Fibroblast of lung (primary cell): Measurements from ENCODE around the gene FAM184A. TPM values are rescaled to one million over a fixed set of nuclear protein-coding genes. Genes with fewer than 3 reads are reported as not detected.

Source experiments
- DNase-seq, 2 donors: peaks; one replicate each; pipeline versions ENCODE4 v3.0.0 to v3.0.0-alpha.2; 2010; ENCODE audit warnings: low read depth in 2 of 2
- H2AFZ ChIP-seq: 2 replicates; pipeline ENCODE4 v1.5.1; 2012; ENCODE audit warnings: low read length, control low read depth, inconsistent platforms
- H3K27ac ChIP-seq: 2 replicates; pipeline ENCODE4 v1.5.1; 2011; ENCODE audit warnings: low read length, control low read depth; ENCODE audit not compliant: insufficient read depth
- H3K27me3 ChIP-seq: 2 replicates; pipeline ENCODE4 v1.5.1; 2011; ENCODE audit warnings: mild to moderate bottlenecking, low read length; ENCODE audit not compliant: control insufficient read depth, insufficient read depth
- H3K36me3 ChIP-seq: 2 replicates; pipeline ENCODE4 v1.5.1; 2011; ENCODE audit warnings: low read length; ENCODE audit not compliant: control insufficient read depth, insufficient read depth
- H3K4me1 ChIP-seq: 2 replicates; pipeline ENCODE4 v1.5.1; 2011; ENCODE audit warnings: low read length; ENCODE audit not compliant: control insufficient read depth, insufficient read depth; ENCODE audit errors: extremely low read depth
- H3K4me2 ChIP-seq: 2 replicates; pipeline ENCODE4 v1.5.1; 2011; ENCODE audit warnings: low read length, control low read depth; ENCODE audit not compliant: insufficient read depth; ENCODE audit errors: extremely low read depth
- H3K4me3 ChIP-seq, 4 experiments: fragments of 200-600 bp in 1 of 4; sonication (generic) in 1 of 4; replicated peaks in 1 of 4; 2 replicates each; pipeline ENCODE4 v1.5.1; 2011 to 2016; ENCODE audit warnings: low read length in 4 of 4, low read depth in 3 of 4, mild to moderate bottlenecking in 3 of 4, control low read depth in 2 of 4, inconsistent platforms in 1 of 4, mixed read lengths in 1 of 4; ENCODE audit not compliant: insufficient read depth in 1 of 4; ENCODE audit errors: control extremely low read depth in 1 of 4
- H3K79me2 ChIP-seq: 2 replicates; pipeline ENCODE4 v1.5.1; 2012; ENCODE audit warnings: mild to moderate bottlenecking, low read length, inconsistent platforms; ENCODE audit not compliant: control insufficient read depth, insufficient read depth
- H3K9ac ChIP-seq: 2 replicates; pipeline ENCODE4 v1.5.1; 2011; ENCODE audit warnings: mild to moderate bottlenecking, low read length, control low read depth; ENCODE audit not compliant: insufficient read depth
- H3K9me3 ChIP-seq: 2 replicates; pipeline ENCODE4 v1.5.1; 2012; ENCODE audit warnings: low read depth, low read length; ENCODE audit not compliant: control insufficient read depth, insufficient read depth
- H4K20me1 ChIP-seq: 2 replicates; pipeline ENCODE4 v1.5.1; 2011; ENCODE audit warnings: low read length; ENCODE audit not compliant: control insufficient read depth, insufficient read depth; ENCODE audit errors: extremely low read depth
- EZH2 ChIP-seq: IDR thresholded peaks from 2 replicates; pipeline ENCODE4 v1.5.1; 2012; ENCODE audit warnings: low read length, control low read depth, mild to moderate bottlenecking; ENCODE audit errors: missing control alignments
- polyA plus RNA-seq, 2 donors: library from polyadenylated mRNA; depleted of rRNA in 1 of 2; stranded (reverse) in 1 of 2; unstranded in 1 of 2; fragments of >200 nt; gene quantifications; 2 replicates each; pipeline ENCODE4 v1.2.1, GENCODE V29; 2011 to 2012; ENCODE audit warnings: missing spikeins in 1 of 2
- total RNA-seq: library from RNA; depleted of rRNA; stranded (reverse); fragments of >200 nt; gene quantifications from 2 replicates; pipeline ENCODE4 v1.2.1, GENCODE V29; 2014
- TF ChIP-seq, protein P1 (sequence below), 2 donors: IDR thresholded peaks in 1 of 2; conservative IDR thresholded peaks in 1 of 2; 1 replicate in 1 of 2; 2 replicates in 1 of 2; pipeline ENCODE4 v1.5.1; 2011 to 2012; ENCODE audit warnings: low read length in 2 of 2, control low read depth in 1 of 2, inconsistent platforms in 1 of 2, low read depth in 1 of 2, mild to moderate bottlenecking in 1 of 2

FAM184A gene
- total and polyA plus RNA-seq, 2 donors (not counting 1 experiment from before 2014, with no cell fraction given), result 0.09 to 1.7 TPM

DNA sequence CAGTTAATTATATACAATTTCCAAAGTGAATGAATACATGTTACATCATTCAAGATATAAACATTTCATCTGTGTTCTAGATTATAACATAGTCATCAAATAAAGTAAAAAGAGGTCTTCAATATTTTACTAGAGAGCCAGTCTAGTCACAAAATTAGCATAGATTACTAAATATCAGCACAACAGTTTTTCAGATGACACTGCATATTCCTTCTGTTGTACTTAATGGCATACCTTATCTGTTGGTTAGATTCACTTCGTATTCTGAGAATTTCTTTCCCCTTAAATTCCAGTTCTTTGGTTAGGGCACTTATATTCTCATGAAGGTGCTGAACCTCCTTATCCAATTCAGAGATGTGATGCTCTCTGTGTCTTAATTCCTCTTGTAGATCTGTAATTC is 103.7 kb downstream of the FAM184A start:
- H3K9me3 ChIP-seq, result no peaks in the 10 kb centered on the region
- TF ChIP-seq, protein P1, sequence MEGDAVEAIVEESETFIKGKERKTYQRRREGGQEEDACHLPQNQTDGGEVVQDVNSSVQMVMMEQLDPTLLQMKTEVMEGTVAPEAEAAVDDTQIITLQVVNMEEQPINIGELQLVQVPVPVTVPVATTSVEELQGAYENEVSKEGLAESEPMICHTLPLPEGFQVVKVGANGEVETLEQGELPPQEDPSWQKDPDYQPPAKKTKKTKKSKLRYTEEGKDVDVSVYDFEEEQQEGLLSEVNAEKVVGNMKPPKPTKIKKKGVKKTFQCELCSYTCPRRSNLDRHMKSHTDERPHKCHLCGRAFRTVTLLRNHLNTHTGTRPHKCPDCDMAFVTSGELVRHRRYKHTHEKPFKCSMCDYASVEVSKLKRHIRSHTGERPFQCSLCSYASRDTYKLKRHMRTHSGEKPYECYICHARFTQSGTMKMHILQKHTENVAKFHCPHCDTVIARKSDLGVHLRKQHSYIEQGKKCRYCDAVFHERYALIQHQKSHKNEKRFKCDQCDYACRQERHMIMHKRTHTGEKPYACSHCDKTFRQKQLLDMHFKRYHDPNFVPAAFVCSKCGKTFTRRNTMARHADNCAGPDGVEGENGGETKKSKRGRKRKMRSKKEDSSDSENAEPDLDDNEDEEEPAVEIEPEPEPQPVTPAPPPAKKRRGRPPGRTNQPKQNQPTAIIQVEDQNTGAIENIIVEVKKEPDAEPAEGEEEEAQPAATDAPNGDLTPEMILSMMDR (conservative IDR thresholded peaks at IDR 0.05 in 1 of 2, IDR thresholded peaks at IDR 0.05 in 1 of 2; ENCODE audit: low read depth in 1 of 2, low read length in 2 of 2), result no peak
- no peak for TF ChIP-seq EZH2
- H3K27ac ChIP-seq, result no peak overlapping the region
- H3K27me3 ChIP-seq, result no peaks in the 10 kb centered on the region
- H3K79me2 ChIP-seq, result no peaks in the 10 kb centered on the region
- no peaks in the 10 kb centered on the region for H3K36me3 ChIP-seq
- H2AFZ ChIP-seq, result no peak overlapping the region
- H4K20me1 ChIP-seq, result no peaks in the 10 kb centered on the region
- H3K4me1 ChIP-seq, result no peaks in the 10 kb centered on the region
- no peak for DNase-seq
- H3K4me2 ChIP-seq, result no peak overlapping the region
- H3K9ac ChIP-seq, result no peak overlapping the region
- H3K4me3 ChIP-seq, result no peak overlapping the region

DNA sequence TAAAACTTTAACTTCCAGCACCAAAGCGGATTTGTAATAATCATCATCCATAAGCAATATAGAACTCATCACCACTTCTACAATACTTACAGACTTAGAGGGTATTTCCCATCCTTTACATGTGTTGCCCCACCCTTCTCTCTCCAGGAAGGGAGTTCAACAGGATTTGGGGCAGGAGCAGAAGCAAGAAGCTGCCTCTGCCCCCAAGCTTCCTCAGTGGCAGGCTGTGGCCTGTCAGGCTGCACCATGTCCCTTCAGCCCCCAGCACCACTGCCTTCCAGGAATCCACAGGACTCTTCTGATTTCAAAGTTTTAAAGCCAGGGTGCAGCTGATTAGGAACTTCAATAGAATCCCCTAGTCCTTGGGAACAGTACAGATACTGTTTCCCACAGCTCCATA is 106.8 kb downstream of the FAM184A start:
- Histone ChIP-seq H3K4me2 (no peak overlapping the region), H3K36me3 (no peaks in the 10 kb centered on the region), H2AFZ (no peak overlapping the region), H4K20me1 (no peaks in the 10 kb centered on the region), H3K9ac (no peak overlapping the region), H3K4me3 (no peak overlapping the region), H3K27ac (no peak overlapping the region), H3K27me3 (no peaks in the 10 kb centered on the region), H3K4me1 (no peaks in the 10 kb centered on the region), H3K79me2 (no peaks in the 10 kb centered on the region), H3K9me3 (no peaks in the 10 kb centered on the region)
- no peak for DNase-seq
- TF ChIP-seq, protein P1 (conservative IDR thresholded peaks at IDR 0.05 in 1 of 2, IDR thresholded peaks at IDR 0.05 in 1 of 2; ENCODE audit: low read depth in 1 of 2, low read length in 2 of 2), result no peak
- TF ChIP-seq EZH2, result no peak

DNA sequence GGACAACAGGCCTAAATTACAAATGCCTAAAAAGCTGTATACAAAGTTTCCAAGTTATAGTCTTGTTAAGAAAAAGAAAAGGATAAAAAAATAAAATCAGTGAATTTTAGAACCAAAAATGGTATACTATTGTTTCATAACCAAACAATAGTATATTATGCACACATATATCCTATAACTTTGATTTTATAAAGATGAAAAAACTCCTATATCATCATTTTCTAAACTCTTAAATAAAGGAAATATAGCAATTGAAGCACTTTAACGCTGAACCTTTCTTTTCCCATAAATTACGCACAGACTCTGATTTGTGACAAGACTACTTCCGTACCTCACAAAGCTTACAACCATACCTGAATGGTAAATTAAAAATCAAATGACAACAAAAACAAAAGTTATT is 107.6 kb downstream of the FAM184A start:
- Histone ChIP-seq H3K27ac (no peak overlapping the region), H3K4me3 (no peak overlapping the region), H4K20me1 (no peaks in the 10 kb centered on the region), H3K27me3 (no peaks in the 10 kb centered on the region), H3K79me2 (no peaks in the 10 kb centered on the region), H3K9me3 (no peaks in the 10 kb centered on the region), H3K4me1 (no peaks in the 10 kb centered on the region), H3K36me3 (no peaks in the 10 kb centered on the region), H3K4me2 (no peak overlapping the region), H3K9ac (no peak overlapping the region), H2AFZ (no peak overlapping the region)
- DNase-seq, result no peak
- no peak for TF ChIP-seq EZH2
